Ureter (tissue), 1 donor: ENCODE data around the gene UCK1. TPM values are rescaled to one million over a fixed set of nuclear protein-coding genes. Genes with fewer than 3 reads are reported as not detected.
A peak's percentile ranks its signal among the peaks of the same experiment; 100 is the strongest.

Experiments used
- DNase-seq: peaks from one replicate; pipeline ENCODE4 v3.0.0-alpha.2; 2020; ENCODE audit warnings: low spot score
- total RNA-seq: library from RNA; stranded (reverse); gene quantifications from one replicate; pipeline ENCODE4 v1.2.4, GENCODE V29; 2023
- donor health status: DM: yes; HTN: yes; CAD: no.

Gene UCK1
- total RNA-seq, result 20.4 TPM

GRCh38 chr9:131530920-131531832 is at the start of gene UCK1:
TSS of gene UCK1 (minus strand) at chr9:131531263. CDS start at chr9:131531174, 89 bp downstream.
- peak; percentile 76 for DNase-seq

- no peak for DNase-seq
Observed at GRCh38 chr9:131580358-131580757, 49.3 kb upstream of the UCK1 start.

GRCh38 chr9:131579789-131580211 is 48.7 kb upstream of the UCK1 start:
- no peak for DNase-seq

GRCh38 chr9:131578731-131579504 is 47.9 kb upstream of the UCK1 start:
- DNase-seq, result no peak

- no peak for DNase-seq
Observed at GRCh38 chr9:131578021-131578420, 47.0 kb upstream of the UCK1 start.

- no peak for DNase-seq
Observed at GRCh38 chr9:131577005-131578000, 46.2 kb upstream of the UCK1 start.

- DNase-seq, result no peak
Observed at GRCh38 chr9:131575946-131576853, 45.1 kb upstream of the UCK1 start.

GRCh38 chr9:131574730-131575640 is 43.9 kb upstream of the UCK1 start:
- no peak for DNase-seq

GRCh38 chr9:131567910-131568309 is 36.8 kb upstream of the UCK1 start:
- DNase-seq, result no peak

GRCh38 chr9:131566158-131566557 is 35.1 kb upstream of the UCK1 start:
- DNase-seq, result no peak

- no peak for DNase-seq
Observed at GRCh38 chr9:131565369-131565768, 34.3 kb upstream of the UCK1 start.

- DNase-seq, result no peak
Observed at GRCh38 chr9:131562032-131562959, 31.2 kb upstream of the UCK1 start.

- DNase-seq, result no peak
Observed at GRCh38 chr9:131559421-131560000, 28.4 kb upstream of the UCK1 start.

- DNase-seq, result no peak
Observed at GRCh38 chr9:131557855-131558548, 26.9 kb upstream of the UCK1 start.

GRCh38 chr9:131555841-131556673 is 25.0 kb upstream of the UCK1 start:
- no peak for DNase-seq

- DNase-seq, result no peak
Observed at GRCh38 chr9:131554843-131555351, 23.8 kb upstream of the UCK1 start.
